ENCODE data around the gene MLC1. TPM values are rescaled to one million over a fixed set of nuclear protein-coding genes. Genes with fewer than 3 reads are reported as not detected.

Gene MLC1
- total RNA-seq, 1 donor from 2014 or later, result 29.2 TPM

GRCh38 chr22:50027639-50028537, 57.3 kb downstream of the MLC1 start:
- TF ChIP-seq CTCF (IDR thresholded peaks at IDR 0.05) (no peak), POLR2AphosphoS5 (IDR thresholded peaks at IDR 0.05; ENCODE audit: insufficient read depth in 1 of 2, low read depth in 1 of 2) (no peak), POLR2A (IDR thresholded peaks at IDR 0.05) (no peak)
- no peak overlapping the region for H3K27ac ChIP-seq
- no peak for DNase-seq (ENCODE audit: extremely low spot score in 2 of 2)
- H3K4me1 ChIP-seq, result peaks cover 15% of the 10 kb centered on the region
- H3K9me3 ChIP-seq, result no peaks in the 10 kb centered on the region
- H3K4me3 ChIP-seq, result no peak overlapping the region
- H3K27me3 ChIP-seq, result no peaks in the 10 kb centered on the region
- intact Hi-C loops (cut with DNase I), result no loop called here
- H3K36me3 ChIP-seq, result no peaks in the 10 kb centered on the region

DNA sequence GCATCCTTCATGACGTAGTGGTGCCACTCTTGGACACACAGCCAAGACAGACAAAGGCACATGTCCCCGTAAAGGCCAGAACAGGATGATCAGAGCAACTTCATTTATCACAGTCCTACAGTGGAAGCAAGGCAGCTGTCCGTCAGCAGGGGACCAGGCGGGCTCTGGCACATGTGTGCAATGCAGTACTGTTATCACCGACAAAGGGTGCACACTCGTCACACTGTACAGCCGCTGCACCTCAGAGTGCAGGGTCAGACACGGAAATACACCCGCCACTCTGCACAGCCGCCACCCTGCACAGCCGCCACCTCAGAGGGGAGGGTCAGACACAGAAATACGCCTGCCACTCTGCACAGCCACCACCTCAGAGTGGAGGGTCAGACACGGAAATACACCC, 59.2 kb downstream of the MLC1 start:
- H3K27me3 ChIP-seq, result no peaks in the 10 kb centered on the region

DNA sequence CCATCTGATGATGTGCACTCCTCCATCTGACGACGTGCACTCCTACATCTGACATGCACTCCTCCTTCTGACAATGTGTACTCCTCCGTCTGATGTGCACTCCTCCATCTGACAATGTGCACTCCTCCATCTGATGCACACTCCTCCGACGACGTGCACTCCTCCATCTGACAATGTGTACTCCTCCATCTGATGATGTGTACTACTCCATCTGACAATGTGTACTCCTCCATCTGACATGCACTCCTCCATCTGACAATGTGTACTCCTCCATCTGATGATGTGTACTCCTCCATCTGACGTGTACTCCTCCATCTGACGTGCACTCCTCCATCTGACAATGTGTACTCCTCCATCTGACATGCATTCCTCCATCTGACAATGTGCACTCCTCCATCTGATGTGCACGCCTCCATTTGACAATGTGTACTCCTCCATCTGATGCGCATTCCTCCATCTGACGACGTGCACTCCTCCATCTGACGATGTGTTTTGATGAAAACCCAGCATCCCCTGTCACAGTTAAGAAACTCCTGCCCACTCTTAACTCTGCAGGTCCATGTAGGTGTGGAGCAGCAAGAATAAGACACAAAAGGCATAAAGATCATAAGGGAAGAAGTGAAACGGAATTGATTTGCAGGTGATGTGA, 62.9 kb downstream of the MLC1 start:
- intact Hi-C loops (cut with DNase I), result no loop called here
- no peaks in the 10 kb centered on the region for H3K36me3 ChIP-seq
- no peaks in the 10 kb centered on the region for H3K9me3 ChIP-seq
- H3K4me3 ChIP-seq, result no peak overlapping the region
- H3K27ac ChIP-seq, result no peak overlapping the region
- no peaks in the 10 kb centered on the region for H3K27me3 ChIP-seq
- H3K4me1 ChIP-seq, result no peaks in the 10 kb centered on the region
- no peak for DNase-seq (ENCODE audit: extremely low spot score in 2 of 2)
- TF ChIP-seq POLR2AphosphoS5 (IDR thresholded peaks at IDR 0.05; ENCODE audit: insufficient read depth in 1 of 2, low read depth in 1 of 2), result no peak
- TF ChIP-seq CTCF (IDR thresholded peaks at IDR 0.05), result no peak
- no peak for TF ChIP-seq POLR2A (IDR thresholded peaks at IDR 0.05)

More for the DNA sequence above, 59.2 kb downstream of the MLC1 start:
- H3K4me1 ChIP-seq, result peaks cover 15% of the 10 kb centered on the region
- H3K36me3 ChIP-seq, result no peaks in the 10 kb centered on the region
- H3K4me3 ChIP-seq, result no peak overlapping the region
- H3K27ac ChIP-seq, result no peak overlapping the region
- DNase-seq (ENCODE audit: extremely low spot score in 2 of 2), result no peak
- TF ChIP-seq POLR2AphosphoS5 (IDR thresholded peaks at IDR 0.05; ENCODE audit: insufficient read depth in 1 of 2, low read depth in 1 of 2) (no peak), CTCF (IDR thresholded peaks at IDR 0.05) (no peak), POLR2A (IDR thresholded peaks at IDR 0.05) (no peak)
- H3K9me3 ChIP-seq, result no peaks in the 10 kb centered on the region
- intact Hi-C loops (cut with DNase I), result no loop called here

GRCh38 chr22:50020606-50021005, 64.6 kb downstream of the MLC1 start:
- Histone ChIP-seq H3K36me3 (no peaks in the 10 kb centered on the region), H3K4me3 (no peak overlapping the region), H3K9me3 (no peaks in the 10 kb centered on the region), H3K27me3 (no peaks in the 10 kb centered on the region), H3K27ac (no peak overlapping the region), H3K4me1 (no peaks in the 10 kb centered on the region)
- TF ChIP-seq CTCF (IDR thresholded peaks at IDR 0.05) (no peak), POLR2A (IDR thresholded peaks at IDR 0.05) (no peak), POLR2AphosphoS5 (IDR thresholded peaks at IDR 0.05; ENCODE audit: insufficient read depth in 1 of 2, low read depth in 1 of 2) (no peak)
- DNase-seq (ENCODE audit: extremely low spot score in 2 of 2), result no peak
- intact Hi-C loops (cut with DNase I), result no loop called here

- Histone ChIP-seq H3K4me3 (no peak overlapping the region), H3K4me1 (peaks cover 7% of the 10 kb centered on the region), H3K9me3 (no peaks in the 10 kb centered on the region), H3K27me3 (peaks cover 5% of the 10 kb centered on the region), H3K27ac (no peak overlapping the region), H3K36me3 (no peaks in the 10 kb centered on the region)
- intact Hi-C loops (cut with DNase I), result no loop called here
- TF ChIP-seq CTCF (IDR thresholded peaks at IDR 0.05), result no peak
- TF ChIP-seq POLR2A (IDR thresholded peaks at IDR 0.05), result no peak
- no peak for TF ChIP-seq POLR2AphosphoS5 (IDR thresholded peaks at IDR 0.05; ENCODE audit: insufficient read depth in 1 of 2, low read depth in 1 of 2)
- no peak for DNase-seq (ENCODE audit: extremely low spot score in 2 of 2)
Observed at GRCh38 chr22:50019316-50019715, 65.9 kb downstream of the MLC1 start.
